SIG-M5 treated with dmso at 0.1 percent for 504 hours (cell line): Measurements from ENCODE around the gene MRC2.
"Not testable (repeated sequence)": the region's sequence is repeated elsewhere in the genome, so short reads cannot be mapped to it uniquely, and the experiment has no call there.

Experiments
- DNase-seq: peaks from one replicate; lab custom pipeline; 2025; ENCODE audit not compliant: unreplicated experiment; lab: John Stamatoyannopoulos, UW

The MRC2 gene

GRCh38 chr17:62696256-62696655 lies 68.8 kb downstream of the MRC2 start:
- DNase-seq, result no peak

- DNase-seq, result no peak
Observed at GRCh38 chr17:62696726-62697490, 69.4 kb downstream of the MRC2 start.

GRCh38 chr17:62698459-62698858 lies 71.0 kb downstream of the MRC2 start:
- DNase-seq, result not testable (repeated sequence)

- no peak for DNase-seq
Observed at GRCh38 chr17:62700964-62701705, 73.7 kb downstream of the MRC2 start.

- no peak for DNase-seq
Observed at GRCh38 chr17:62701706-62702085, 74.2 kb downstream of the MRC2 start.

- DNase-seq, result no peak
Observed at GRCh38 chr17:62702746-62703260, 75.3 kb downstream of the MRC2 start.

- peak; percentile 67 for DNase-seq
Observed at GRCh38 chr17:62703261-62703775, 75.8 kb downstream of the MRC2 start.

GRCh38 chr17:62703776-62704380 lies 76.4 kb downstream of the MRC2 start:
- peak; percentile 69 for DNase-seq

DNA sequence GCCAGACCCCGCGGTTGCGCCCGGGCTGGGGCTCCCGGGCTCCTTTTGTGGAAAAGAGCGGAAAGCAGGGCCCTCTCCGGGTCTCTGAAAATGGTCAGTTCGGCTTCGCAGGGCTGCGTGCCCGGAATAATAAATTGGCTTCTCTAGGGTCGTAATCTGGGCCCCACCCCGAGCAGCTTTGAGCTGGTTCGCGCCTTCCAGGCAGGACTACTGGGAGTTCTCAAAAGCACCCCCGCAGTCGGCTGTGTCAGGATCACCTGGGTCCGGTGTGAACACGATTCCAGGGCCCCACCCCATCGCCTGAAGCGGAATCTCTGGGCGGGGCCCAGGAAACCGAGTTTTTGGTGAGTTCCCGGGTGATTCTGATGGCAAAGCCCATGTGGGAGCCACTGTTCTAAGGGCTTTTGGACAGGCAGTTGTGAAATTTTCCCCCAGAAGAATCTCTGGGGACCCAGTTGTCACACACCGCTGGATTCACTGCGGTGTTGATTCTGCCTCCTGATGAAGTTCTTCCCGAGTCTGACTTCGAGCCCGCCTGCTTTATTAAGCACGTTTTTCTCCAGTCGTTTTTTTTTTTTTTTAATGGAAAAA lies 77.0 kb downstream of the MRC2 start:
- DNase-seq, result peak; percentile 40

- no peak for DNase-seq
Observed at GRCh38 chr17:62705156-62705777, 77.8 kb downstream of the MRC2 start.

DNA sequence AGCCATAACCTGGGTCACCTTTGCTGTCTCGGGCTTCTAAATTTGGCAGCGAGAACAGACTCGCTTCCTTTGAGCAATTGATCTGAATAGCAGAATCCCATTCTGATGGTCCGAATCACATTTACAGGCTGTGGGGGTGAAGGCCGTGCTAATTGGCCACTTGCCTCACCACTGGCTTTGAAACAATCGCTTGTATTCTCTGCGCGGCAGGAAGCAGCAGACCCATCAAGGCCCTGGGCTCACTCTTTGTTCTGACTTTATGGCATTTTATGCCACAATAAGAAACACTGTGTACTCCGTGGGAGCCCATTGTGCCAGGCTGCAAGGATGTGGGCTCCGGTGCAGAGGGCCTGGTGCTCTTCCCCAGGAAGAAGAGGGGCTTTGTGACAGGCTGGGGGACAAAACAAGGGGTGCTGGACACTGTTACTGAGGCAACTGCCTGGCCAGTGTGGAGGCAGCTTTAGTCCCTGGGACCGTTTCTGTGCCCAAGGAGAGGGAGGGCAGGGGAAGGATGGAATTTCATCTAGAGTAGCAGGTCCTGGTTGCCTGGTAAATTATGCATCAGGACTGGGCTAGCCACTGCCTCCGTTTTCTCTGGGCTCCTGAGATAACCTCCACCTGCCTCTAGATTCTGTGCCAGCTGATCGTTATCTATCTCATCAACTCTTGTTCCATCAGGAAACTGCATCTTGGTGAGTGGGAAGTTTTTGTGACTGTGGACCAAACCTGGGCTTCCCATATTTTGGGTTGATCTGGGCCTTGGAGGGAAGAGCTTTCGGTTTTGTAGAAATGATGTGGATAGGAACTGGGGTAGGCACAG lies 78.5 kb downstream of the MRC2 start:
- DNase-seq, result no peak

DNA sequence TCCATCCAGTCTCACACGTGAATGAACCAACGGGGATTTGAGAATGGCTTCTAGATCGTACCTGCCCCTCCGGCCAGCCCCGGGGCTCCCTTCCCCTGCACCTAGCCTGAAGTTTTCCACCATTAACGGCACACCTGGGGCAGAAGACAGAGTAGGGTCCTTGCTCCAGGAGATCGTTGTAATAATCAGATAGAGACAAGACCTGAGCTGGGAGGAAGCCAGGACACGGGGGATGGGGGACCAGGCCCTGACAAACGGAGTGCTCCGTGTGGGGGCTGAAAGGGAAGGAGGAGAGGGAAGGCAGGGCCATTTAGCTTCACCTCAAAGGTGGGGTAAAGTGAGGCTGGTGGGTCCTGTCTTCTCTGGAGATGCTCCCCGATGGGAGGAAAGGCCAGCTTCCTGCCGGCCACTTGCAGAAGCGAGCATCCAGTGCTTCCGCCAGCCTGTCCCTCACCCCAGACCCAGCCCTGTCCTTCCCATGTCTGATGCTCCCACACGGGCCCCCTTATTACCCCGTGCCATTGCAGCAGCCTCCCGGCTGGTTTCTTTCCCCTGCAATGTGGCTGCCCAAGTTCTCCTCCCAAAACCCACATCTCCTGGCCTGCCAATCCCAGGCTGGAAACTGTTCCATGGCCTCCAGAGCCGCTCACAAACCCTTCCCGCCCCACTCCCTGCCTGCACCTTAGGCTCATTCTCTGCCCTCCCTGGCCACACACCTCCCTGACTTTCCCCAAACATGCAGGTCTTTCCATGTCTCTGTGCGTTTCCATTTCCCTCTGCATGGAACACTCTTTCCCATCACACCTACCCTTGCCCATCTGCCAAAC lies 79.3 kb downstream of the MRC2 start:
- no peak for DNase-seq

DNA sequence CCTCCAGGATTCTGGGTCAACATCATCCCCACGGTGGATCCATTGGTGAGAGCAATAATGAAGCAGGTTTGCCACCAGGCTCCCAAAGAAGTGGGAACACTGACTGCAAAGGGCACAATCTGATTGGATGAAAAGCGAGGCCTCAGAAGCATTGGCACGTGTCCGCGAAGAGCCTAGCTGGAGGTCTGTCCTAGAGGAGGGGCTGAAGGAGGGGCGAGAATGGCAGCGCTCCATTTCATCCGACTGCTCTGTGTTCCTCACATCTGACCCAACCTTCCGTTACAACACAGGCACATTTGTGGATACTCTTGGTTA lies 79.9 kb downstream of the MRC2 start:
- DNase-seq, result no peak

DNA sequence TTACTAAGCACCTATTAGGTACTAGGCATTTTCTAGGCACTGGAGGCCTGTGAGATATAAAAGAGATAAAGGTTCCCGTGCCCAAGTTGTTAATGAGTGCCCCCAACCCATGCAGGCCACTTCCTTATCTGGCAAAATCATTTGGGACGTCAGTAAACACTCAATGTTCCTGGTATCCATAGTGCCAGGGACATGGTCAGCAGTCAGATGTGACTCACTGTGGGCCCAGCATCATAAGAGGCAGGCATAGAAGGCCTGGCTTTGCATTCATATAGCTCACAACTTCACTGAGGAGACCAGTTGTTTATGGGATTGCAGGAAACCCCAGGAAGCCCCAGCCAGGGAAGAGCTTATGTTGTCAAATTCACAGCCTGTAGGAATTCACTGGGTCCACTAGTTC lies 81.1 kb downstream of the MRC2 start:
- no peak for DNase-seq

DNA sequence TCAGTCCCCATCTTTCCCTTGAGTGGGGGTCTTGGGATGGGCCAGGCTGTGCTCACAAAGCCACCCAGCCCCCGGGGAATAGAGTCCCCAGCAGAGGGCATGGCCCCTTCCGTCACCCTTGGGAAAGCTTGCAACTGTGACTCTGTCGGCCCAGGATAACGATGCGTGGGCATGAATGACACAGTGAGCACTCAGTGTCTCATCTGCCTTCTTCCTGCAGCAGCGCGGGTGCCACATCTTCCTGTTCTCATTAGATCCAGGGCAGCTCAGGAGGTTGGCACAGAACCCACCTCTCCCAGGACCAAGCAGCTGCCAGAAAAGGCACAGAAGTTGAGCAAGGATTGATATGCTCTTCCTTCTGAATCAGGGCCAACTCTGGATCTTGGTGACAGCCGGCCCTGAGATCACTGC lies 84.7 kb downstream of the MRC2 start:
- no peak for DNase-seq

- no peak for DNase-seq
Observed at GRCh38 chr17:62713086-62713881, 85.8 kb downstream of the MRC2 start.

DNA sequence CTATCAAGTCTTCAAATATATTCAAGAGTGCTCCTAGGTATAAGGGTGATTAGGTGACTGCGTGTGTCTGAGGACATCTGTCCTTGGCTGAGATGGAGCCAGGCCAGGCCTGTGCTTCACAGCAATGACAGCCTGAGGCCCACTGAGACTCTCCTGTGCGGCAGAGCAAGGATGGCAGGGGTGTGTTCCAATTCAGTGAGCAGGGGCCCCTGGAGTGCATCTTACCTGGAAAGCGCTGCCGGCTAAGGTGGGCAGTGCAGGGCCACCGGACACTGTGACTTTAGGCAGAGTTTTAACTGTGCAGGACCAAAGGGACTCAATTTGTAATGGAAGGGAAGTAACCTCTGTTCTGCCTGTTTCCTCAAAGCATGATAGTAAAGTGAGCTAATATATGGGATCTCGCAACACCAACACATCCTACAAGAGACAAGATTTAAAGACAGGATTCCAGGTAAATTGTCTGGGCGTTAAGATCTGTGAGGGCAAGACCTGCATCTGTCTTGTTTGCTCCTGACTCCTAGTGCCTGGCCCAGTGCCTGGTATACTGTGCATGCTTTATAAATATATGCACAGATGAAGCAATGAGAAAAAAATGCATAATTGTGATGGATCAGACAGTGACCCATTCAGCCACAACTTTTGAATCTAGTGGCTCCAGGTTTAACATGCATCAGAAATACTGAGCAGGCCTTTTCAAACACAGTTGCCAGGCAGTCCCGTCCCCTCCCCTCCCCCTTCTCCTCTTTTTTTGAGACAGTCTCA lies 86.7 kb downstream of the MRC2 start:
- DNase-seq, result no peak

DNA sequence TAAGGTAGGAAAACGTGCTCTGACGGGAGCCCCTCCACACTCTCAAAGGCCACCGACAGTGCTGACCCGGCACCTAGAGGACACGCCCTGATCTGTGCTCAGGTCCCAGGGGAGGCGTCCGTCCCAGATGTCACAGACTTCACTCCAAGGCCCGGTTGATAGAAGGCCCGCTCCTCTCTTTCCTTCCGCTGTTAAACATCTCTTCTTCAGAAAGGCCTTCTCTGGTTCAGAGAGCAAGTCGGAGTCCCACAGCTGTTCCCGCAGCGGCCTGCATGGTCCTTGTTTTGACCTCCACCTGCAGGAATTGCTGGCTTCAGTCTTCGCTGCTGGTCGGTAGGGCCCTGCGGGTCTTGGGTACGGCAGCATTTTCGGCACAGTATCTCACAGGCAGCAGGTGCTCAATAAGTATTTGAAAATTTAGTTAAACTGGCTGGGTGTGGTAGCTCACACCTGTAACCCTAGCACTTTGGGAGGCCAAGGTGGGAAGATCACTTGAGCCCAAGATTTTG lies 88.5 kb downstream of the MRC2 start:
- no peak for DNase-seq
